Peyer's patch (tissue), 4 donors: Measurements from ENCODE around the gene ADGRG7. TPM values are rescaled to one million over a fixed set of nuclear protein-coding genes. Genes with fewer than 3 reads are reported as not detected.

Experiments
- DNase-seq, 3 donors: peaks; one replicate each; pipeline ENCODE4 v3.0.0-alpha.2; 2017 to 2019
- H3K27ac ChIP-seq, 4 donors: fragments of 200-600 bp; sonication (generic); one replicate each; pipeline ENCODE4 v1.5.1; 2016 to 2019
- H3K27me3 ChIP-seq, 2 donors: fragments of 200-600 bp; sonication (generic); one replicate each; pipeline ENCODE4 v1.5.1; 2019
- H3K36me3 ChIP-seq, 3 donors: fragments of 200-600 bp; sonication (generic); one replicate each; pipeline ENCODE4 v1.5.1; 2016 to 2019
- H3K4me1 ChIP-seq, 4 donors: fragments of 200-600 bp; sonication (generic); one replicate each; pipeline ENCODE4 v1.5.1; 2016 to 2019
- H3K4me3 ChIP-seq, 4 donors: fragments of 200-600 bp; sonication (generic); 1 replicate in 3 of 4; 2 replicates in 1 of 4; pipeline ENCODE4 v1.5.1; 2016 to 2019; ENCODE audit warnings: mild to moderate bottlenecking in 1 of 4
- H3K9me3 ChIP-seq, 4 donors: fragments of 200-600 bp; sonication (generic); one replicate each; pipeline ENCODE4 v1.5.1; 2016 to 2019; ENCODE audit warnings: mild to moderate bottlenecking in 1 of 4
- CTCF ChIP-seq, 6 experiments: fragments of 450-650 bp in 4 of 6; fragments of 200-600 bp in 2 of 6; sonication (generic) in 1 of 6; IDR thresholded peaks; one replicate each; pipeline ENCODE4 v1.5.1; 2017 to 2019; ENCODE audit warnings: antibody characterized with exemption in 6 of 6, mild to moderate bottlenecking in 3 of 6, moderate library complexity in 1 of 6
- POLR2A ChIP-seq, 2 donors: fragments of 450-650 bp; IDR thresholded peaks; one replicate each; pipeline ENCODE4 v1.5.1; 2017; ENCODE audit warnings: antibody characterized with exemption in 2 of 2, mild to moderate bottlenecking in 2 of 2, moderate library complexity in 2 of 2
- total RNA-seq, 4 donors: library from RNA; depleted of rRNA; stranded (reverse); fragments of >200 nt; gene quantifications; one replicate each; pipeline ENCODE4 v1.1.0, GENCODE V29; 2016

Gene ADGRG7
- total RNA-seq, 4 donors from 2014 or later: 5.8 to 124 (median 83.1) TPM

- Histone ChIP-seq H3K27ac (peak overlapping the region in 3 of 4 donors; percentile 21 to 74 (median 70)), H3K27me3 (no peaks in the 10 kb centered on the region), H3K4me1 (peaks cover 0 to 21% (median 0%) of the 10 kb centered on the region in 4 donors), H3K9me3 (no peaks in the 10 kb centered on the region), H3K4me3 (no peak overlapping the region), H3K36me3 (no peaks in the 10 kb centered on the region)
- DNase-seq: peak in 2 of 3 donors; percentile 47 to 62
- no peak for TF ChIP-seq POLR2A (IDR thresholded peaks at IDR 0.05)
- no peak for TF ChIP-seq CTCF (IDR thresholded peaks at IDR 0.05)
Observed at GRCh38 chr3:100682854-100683760, 73.7 kb downstream of the ADGRG7 start.

DNA sequence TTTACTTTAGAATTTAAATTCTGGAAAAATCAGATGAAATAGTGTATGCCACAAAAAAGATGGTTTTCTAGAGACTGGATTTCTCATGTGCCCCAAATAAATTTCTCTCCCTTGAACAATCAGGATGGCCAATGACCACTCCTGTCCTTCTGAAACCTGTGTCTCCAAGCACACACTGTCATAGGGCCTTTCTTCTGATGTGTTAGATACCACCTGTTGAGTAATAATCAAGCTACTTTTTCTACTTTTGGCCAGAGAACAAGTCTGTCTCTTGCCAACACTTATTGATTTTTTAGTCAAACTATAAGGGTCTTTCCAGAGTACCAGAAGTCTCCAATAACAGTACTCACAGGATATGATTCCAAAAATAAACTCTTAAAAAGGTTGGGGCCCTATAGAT is 83.8 kb downstream of the ADGRG7 start:
- Histone ChIP-seq H3K4me1 (peaks cover 0 to 18% (median 0%) of the 10 kb centered on the region in 4 donors), H3K4me3 (no peak overlapping the region), H3K9me3 (no peaks in the 10 kb centered on the region), H3K27me3 (no peaks in the 10 kb centered on the region), H3K36me3 (peaks cover 0 to 7% (median 0%) of the 10 kb centered on the region in 3 donors), H3K27ac (no peak overlapping the region)
- no peak for TF ChIP-seq CTCF (IDR thresholded peaks at IDR 0.05)
- TF ChIP-seq POLR2A (IDR thresholded peaks at IDR 0.05): no peak
- no peak for DNase-seq

- Histone ChIP-seq H3K27me3 (no peaks in the 10 kb centered on the region), H3K27ac (peak overlapping the region in 2 of 4 donors; percentile 82 to 92), H3K4me1 (peaks cover 0 to 25% (median 0%) of the 10 kb centered on the region in 4 donors), H3K9me3 (no peaks in the 10 kb centered on the region), H3K36me3 (peaks cover 0 to 7% (median 0%) of the 10 kb centered on the region in 3 donors), H3K4me3 (no peak overlapping the region)
- no peak for DNase-seq
- no peak for TF ChIP-seq CTCF (IDR thresholded peaks at IDR 0.05)
- no peak for TF ChIP-seq POLR2A (IDR thresholded peaks at IDR 0.05)
Observed at GRCh38 chr3:100695696-100696095, 86.3 kb downstream of the ADGRG7 start.

DNA sequence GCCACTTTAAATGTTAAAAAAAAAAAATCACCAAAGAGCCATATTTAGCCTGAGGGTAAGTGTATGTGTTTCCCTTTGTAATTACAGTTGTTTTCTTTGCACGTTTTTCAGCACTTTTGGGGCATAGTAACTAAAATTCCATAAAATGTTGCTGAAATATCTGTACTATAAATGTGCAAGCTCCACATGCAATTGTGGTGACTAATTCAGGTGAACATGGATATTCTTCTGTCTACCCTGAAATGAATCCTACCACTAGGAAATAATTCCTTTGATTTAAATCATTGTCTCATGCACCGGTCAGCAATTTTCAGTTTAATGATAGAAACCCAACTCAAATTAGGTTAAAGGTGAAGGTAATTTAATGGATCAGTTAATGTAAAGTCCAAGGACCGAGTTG is 86.8 kb downstream of the ADGRG7 start:
- DNase-seq: no peak

DNA sequence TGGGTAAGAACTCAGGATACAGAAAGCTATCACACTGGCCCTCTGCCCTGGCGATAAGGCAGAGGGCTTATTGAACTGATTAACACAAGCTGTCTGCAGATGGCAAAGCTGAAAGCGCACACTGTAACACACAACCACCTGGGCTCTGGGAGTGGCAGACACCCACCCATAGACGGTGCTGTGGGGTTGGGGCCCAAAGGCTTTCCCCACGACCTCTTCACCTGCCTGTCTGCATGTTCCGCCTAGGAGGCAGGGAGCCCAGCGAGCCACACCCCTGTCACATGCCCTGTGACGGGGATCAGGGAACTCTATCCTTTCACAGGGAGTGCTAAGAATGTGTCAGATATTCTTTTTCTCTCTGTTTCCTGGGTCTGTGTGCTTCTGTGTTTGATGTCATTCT is 87.8 kb downstream of the ADGRG7 start:
- Histone ChIP-seq H3K36me3 (no peaks in the 10 kb centered on the region), H3K27me3 (no peaks in the 10 kb centered on the region), H3K27ac (peak overlapping the region in 3 of 4 donors; percentile 66 to 92 (median 82)), H3K4me1 (peaks cover 0 to 25% (median 0%) of the 10 kb centered on the region in 4 donors), H3K4me3 (peak overlapping the region in 1 of 4 donors; percentile 7), H3K9me3 (no peaks in the 10 kb centered on the region)
- TF ChIP-seq CTCF (IDR thresholded peaks at IDR 0.05) (peak in 3 of 6 experiments; percentile 21 to 35 (median 23)), POLR2A (IDR thresholded peaks at IDR 0.05) (peak in 1 of 2 donors; percentile 31)
- peak in 2 of 3 donors; percentile 84 to 85 for DNase-seq

More for the DNA sequence above, 86.8 kb downstream of the ADGRG7 start:
- Histone ChIP-seq H3K36me3 (peaks cover 0 to 2% (median 0%) of the 10 kb centered on the region in 3 donors), H3K9me3 (no peaks in the 10 kb centered on the region), H3K4me1 (peaks cover 0 to 25% (median 0%) of the 10 kb centered on the region in 4 donors), H3K4me3 (no peak overlapping the region), H3K27me3 (no peaks in the 10 kb centered on the region), H3K27ac (peak overlapping the region in 2 of 4 donors; percentile 82 to 92)
- TF ChIP-seq POLR2A (IDR thresholded peaks at IDR 0.05) (no peak), CTCF (IDR thresholded peaks at IDR 0.05) (peak in 3 of 6 experiments; percentile 39 to 50 (median 40))
